H9 (cell line): ENCODE results near the gene DMXL1. TPM values are rescaled to one million over a fixed set of nuclear protein-coding genes. Genes with fewer than 3 reads are reported as not detected.

Experiments used
- DNase-seq: peaks from one replicate; pipeline ENCODE4 v3.0.0-alpha.2; 2017
- H2AFZ ChIP-seq: one replicate; pipeline ENCODE4 v1.6.1; 2013; ENCODE audit warnings: mild to moderate bottlenecking, low read length, control low read depth, moderate library complexity
- H2AK5ac ChIP-seq: 2 replicates; pipeline ENCODE4 v1.6.1; 2013; ENCODE audit warnings: low read length, control low read depth, mixed read lengths; ENCODE audit not compliant: insufficient read length
- H2BK120ac ChIP-seq: one replicate; pipeline ENCODE4 v1.6.1; 2013; ENCODE audit warnings: low read depth, mild to moderate bottlenecking, low read length, control low read depth, inconsistent platforms; ENCODE audit not compliant: poor library complexity, severe bottlenecking
- H2BK12ac ChIP-seq: 2 replicates; pipeline ENCODE4 v1.6.1; 2013; ENCODE audit warnings: low read length, control low read depth, mixed read lengths, low read depth; ENCODE audit not compliant: insufficient read length
- H2BK15ac ChIP-seq: 2 replicates; pipeline ENCODE4 v1.6.1; 2013; ENCODE audit warnings: low read depth, low read length, control low read depth
- H2BK20ac ChIP-seq: one replicate; pipeline ENCODE4 v1.6.1; 2013; ENCODE audit warnings: low read depth, mild to moderate bottlenecking, low read length, control low read depth, inconsistent platforms; ENCODE audit not compliant: poor library complexity, severe bottlenecking
- H2BK5ac ChIP-seq: 2 replicates; pipeline ENCODE4 v1.6.1; 2013; ENCODE audit warnings: low read length, control low read depth, mixed read lengths; ENCODE audit not compliant: insufficient read length
- H3K14ac ChIP-seq: 2 replicates; pipeline ENCODE4 v1.6.1; 2013; ENCODE audit warnings: low read length, control low read depth; ENCODE audit not compliant: insufficient read depth
- H3K18ac ChIP-seq: 2 replicates; pipeline ENCODE4 v1.6.1; 2013; ENCODE audit warnings: low read depth, mild to moderate bottlenecking, mixed read lengths, low read length, control low read depth; ENCODE audit not compliant: insufficient read length
- H3K23ac ChIP-seq: 2 replicates; pipeline ENCODE4 v1.6.1; 2013; ENCODE audit warnings: low read length, control low read depth, mixed read lengths, low read depth; ENCODE audit not compliant: insufficient read length
- H3K23me2 ChIP-seq: 2 replicates; pipeline ENCODE4 v1.6.1; 2013; ENCODE audit warnings: low read depth, mild to moderate bottlenecking, mixed read lengths, low read length, control low read depth; ENCODE audit not compliant: insufficient read length, poor library complexity, severe bottlenecking
- H3K27ac ChIP-seq: 2 replicates; pipeline ENCODE4 v1.5.1; 2013; ENCODE audit warnings: low read length, control low read depth, mixed read lengths, low read depth; ENCODE audit not compliant: insufficient read length
- H3K27me3 ChIP-seq: 2 replicates; pipeline ENCODE4 v1.6.1; 2013; ENCODE audit warnings: low read length, control low read depth, inconsistent platforms; ENCODE audit not compliant: insufficient read depth
- H3K4ac ChIP-seq: 2 replicates; pipeline ENCODE4 v1.6.1; 2013; ENCODE audit warnings: low read depth, mild to moderate bottlenecking, control low read depth, inconsistent platforms, low read length, moderate library complexity
- H3K4me1 ChIP-seq: 2 replicates; pipeline ENCODE4 v1.6.1; 2013; ENCODE audit warnings: low read length, control low read depth, inconsistent platforms; ENCODE audit not compliant: insufficient read depth
- H3K4me2 ChIP-seq: 2 replicates; pipeline ENCODE4 v1.6.1; 2013; ENCODE audit warnings: low read length, control low read depth, mixed read lengths; ENCODE audit not compliant: insufficient read length, insufficient read depth
- H3K56ac ChIP-seq: 2 replicates; pipeline ENCODE4 v1.6.1; 2013; ENCODE audit warnings: low read depth, mild to moderate bottlenecking, mixed read lengths, low read length, control low read depth; ENCODE audit not compliant: insufficient read length
- H3K79me1 ChIP-seq: 2 replicates; pipeline ENCODE4 v1.6.1; 2013; ENCODE audit warnings: low read depth, mild to moderate bottlenecking, moderate library complexity, low read length, control low read depth, inconsistent platforms; ENCODE audit not compliant: insufficient read depth, poor library complexity, severe bottlenecking
- H3K79me2 ChIP-seq: 2 replicates; pipeline ENCODE4 v1.6.1; 2013; ENCODE audit warnings: low read length, control low read depth, inconsistent platforms; ENCODE audit not compliant: insufficient read depth
- H3K9ac ChIP-seq: 2 replicates; pipeline ENCODE4 v1.6.1; 2013; ENCODE audit warnings: low read length, control low read depth, mixed read lengths; ENCODE audit not compliant: insufficient read length; ENCODE audit errors: extremely low read depth
- H3K9me3 ChIP-seq: one replicate; pipeline ENCODE4 v1.6.1; 2013; ENCODE audit warnings: low read depth, low read length, inconsistent platforms; ENCODE audit not compliant: control insufficient read depth
- H3T11ph ChIP-seq: one replicate; pipeline ENCODE4 v1.6.1; 2013; ENCODE audit warnings: mild to moderate bottlenecking, low read length, control low read depth, inconsistent platforms
- H4K20me1 ChIP-seq: one replicate; pipeline ENCODE4 v1.6.1; 2013; ENCODE audit not compliant: control insufficient read depth, insufficient read length, insufficient read depth
- H4K5ac ChIP-seq: 2 replicates; pipeline ENCODE4 v1.6.1; 2013; ENCODE audit warnings: low read depth, mild to moderate bottlenecking, mixed read lengths, low read length, control low read depth; ENCODE audit not compliant: insufficient read length
- H4K8ac ChIP-seq: replicated peaks from 2 replicates; pipeline ENCODE4 v1.6.1; 2013; ENCODE audit warnings: low read length, control low read depth, mixed read lengths, low read depth; ENCODE audit not compliant: insufficient read length
- H4K91ac ChIP-seq: 2 replicates; pipeline ENCODE4 v1.6.1; 2013; ENCODE audit warnings: low read depth, mild to moderate bottlenecking, moderate library complexity, mixed read lengths, low read length, control low read depth; ENCODE audit not compliant: insufficient read length
- H3K27ac Mint-ChIP-seq, 3 experiments: 2 replicates in 2 of 3; 3 replicates in 1 of 3; pipeline ENCODE4 v1.8.0; 2020 to 2021; ENCODE audit warnings: mixed read lengths in 3 of 3, mild to moderate bottlenecking in 1 of 3, moderate library complexity in 1 of 3
- H3K27me3 Mint-ChIP-seq: 2 replicates; pipeline ENCODE4 v1.8.0; 2021; ENCODE audit warnings: low read depth, mild to moderate bottlenecking, moderate library complexity, mixed read lengths
- H3K36me3 Mint-ChIP-seq, 3 experiments: 2 replicates in 2 of 3; 3 replicates in 1 of 3; pipeline ENCODE4 v1.8.0; 2020 to 2021; ENCODE audit warnings: low read depth in 3 of 3, mixed read lengths in 3 of 3; ENCODE audit not compliant: insufficient read depth in 1 of 3
- H3K4me1 Mint-ChIP-seq, 2 experiments: 2 replicates each; pipeline ENCODE4 v1.8.0; 2020; ENCODE audit warnings: mixed read lengths in 2 of 2
- H3K4me3 Mint-ChIP-seq, 2 experiments: 2 replicates in 1 of 2; 3 replicates in 1 of 2; pipeline ENCODE4 v1.8.0; 2020 to 2021; ENCODE audit warnings: mild to moderate bottlenecking in 2 of 2, mixed read lengths in 2 of 2, moderate library complexity in 1 of 2
- H3K9me3 Mint-ChIP-seq, 2 experiments: 2 replicates in 1 of 2; 3 replicates in 1 of 2; pipeline ENCODE4 v1.8.0; 2020; ENCODE audit warnings: mild to moderate bottlenecking in 2 of 2, mixed read lengths in 2 of 2, moderate library complexity in 1 of 2
- CTCF ChIP-seq: fragments of 200-600 bp; sonication (generic); conservative IDR thresholded peaks from 3 replicates; pipeline ENCODE4 v1.8.0; 2021; ENCODE audit warnings: antibody characterized with exemption, mild to moderate bottlenecking
- WGBS: extraction: QIAGEN DNeasy Blood & Tissue Kit; methylation state at CpG from one replicate; pipeline ENCODE4 v1.1.7; 2013; ENCODE audit warnings: missing lambda C conversion rate, low lambda C conversion rate, mixed read lengths; ENCODE audit not compliant: insufficient read length; ENCODE audit errors: extremely low coverage; 5-methylcytosine and 5-hydroxymethylcytosine counted together
- total RNA-seq: library from RNA; stranded (reverse); gene quantifications from 2 replicates; pipeline ENCODE4 v1.2.1, GENCODE V29; 2021

Gene DMXL1
- total RNA-seq, 1 experiment from 2014 or later = 63.5 TPM

- H4K8ac ChIP-seq = no peak overlapping the region
- H2BK12ac ChIP-seq = no peak overlapping the region
- no peaks in the 10 kb centered on the region for H3K9me3 ChIP-seq
- no peak overlapping the region for H3K4ac ChIP-seq
- no peaks in the 10 kb centered on the region for H3K9me3 Mint-ChIP-seq
- no peak overlapping the region for H4K5ac ChIP-seq
- H3K18ac ChIP-seq = no peak overlapping the region
- no peak overlapping the region for H3K27ac Mint-ChIP-seq
- no peak overlapping the region for H3K14ac ChIP-seq
- H3K4me1 Mint-ChIP-seq = peaks cover 63 to 65% of the 10 kb centered on the region in 2 experiments
- H3K4me3 Mint-ChIP-seq = no peak overlapping the region
- H2BK120ac ChIP-seq = no peak overlapping the region
- H2BK20ac ChIP-seq = no peak overlapping the region
- no peaks in the 10 kb centered on the region for H3K36me3 Mint-ChIP-seq
- H2BK5ac ChIP-seq = no peak overlapping the region
- WGBS = no CpG with 5 or more reads among the region's 5 CpGs
- no peak overlapping the region for H3K4me2 ChIP-seq
- no peaks in the 10 kb centered on the region for H3K23me2 ChIP-seq
- no peak overlapping the region for H2BK15ac ChIP-seq
- no peaks in the 10 kb centered on the region for H3K27me3 ChIP-seq
- no peak overlapping the region for H3K23ac ChIP-seq
- TF ChIP-seq CTCF = no peak
- no peak overlapping the region for H4K91ac ChIP-seq
- H3K79me1 ChIP-seq = no peaks in the 10 kb centered on the region
- no peaks in the 10 kb centered on the region for H3K27me3 Mint-ChIP-seq
- peaks cover 5% of the 10 kb centered on the region for H3K4me1 ChIP-seq
- H2AFZ ChIP-seq = no peak overlapping the region
- H3T11ph ChIP-seq = no peak overlapping the region
- H2AK5ac ChIP-seq = no peak overlapping the region
- H3K27ac ChIP-seq = no peak overlapping the region
- no peak overlapping the region for H3K56ac ChIP-seq
- no peak overlapping the region for H3K9ac ChIP-seq
- DNase-seq = no peak
- H3K79me2 ChIP-seq = peaks cover 26% of the 10 kb centered on the region; the same call in 1 of the 2 replicates
- H4K20me1 ChIP-seq = no peaks in the 10 kb centered on the region
Observed at GRCh38 chr5:119077444-119077843, 6.6 kb downstream of the DMXL1 start.
